ENCODE data around the gene TDP2.
"Not testable (repeated sequence)": the region's sequence is repeated elsewhere in the genome, so short reads cannot be mapped to it uniquely, and the experiment has no call there.

Gene TDP2

DNA sequence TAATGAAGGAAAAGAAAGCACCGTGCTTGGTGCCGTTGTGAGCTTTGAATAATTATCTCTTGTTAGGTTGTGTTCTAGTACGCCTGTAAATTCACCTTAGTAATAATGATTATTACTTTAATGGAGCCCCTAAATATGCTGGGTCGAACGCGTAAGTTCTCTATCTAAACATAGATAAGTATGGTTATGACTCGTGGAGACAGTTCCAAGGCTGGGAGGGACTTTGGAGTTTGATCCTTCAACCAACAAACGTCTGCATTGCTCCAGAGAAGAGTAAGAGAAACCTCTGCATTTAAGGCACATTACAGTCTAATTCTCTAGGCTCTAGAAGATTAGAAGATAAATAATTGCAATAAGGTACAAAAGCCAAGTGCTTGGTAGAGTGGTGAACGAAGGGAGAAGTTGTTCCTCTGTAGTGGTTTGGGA is 692 bp upstream of the TDP2 start:
- H3K4me3 ChIP-seq (ENCODE audit: low read length), result peak overlapping the region; percentile 95
- TF ChIP-seq ZNF274 (IDR thresholded peaks at IDR 0.05; ENCODE audit: low read depth, low read length), result no peak

DNA sequence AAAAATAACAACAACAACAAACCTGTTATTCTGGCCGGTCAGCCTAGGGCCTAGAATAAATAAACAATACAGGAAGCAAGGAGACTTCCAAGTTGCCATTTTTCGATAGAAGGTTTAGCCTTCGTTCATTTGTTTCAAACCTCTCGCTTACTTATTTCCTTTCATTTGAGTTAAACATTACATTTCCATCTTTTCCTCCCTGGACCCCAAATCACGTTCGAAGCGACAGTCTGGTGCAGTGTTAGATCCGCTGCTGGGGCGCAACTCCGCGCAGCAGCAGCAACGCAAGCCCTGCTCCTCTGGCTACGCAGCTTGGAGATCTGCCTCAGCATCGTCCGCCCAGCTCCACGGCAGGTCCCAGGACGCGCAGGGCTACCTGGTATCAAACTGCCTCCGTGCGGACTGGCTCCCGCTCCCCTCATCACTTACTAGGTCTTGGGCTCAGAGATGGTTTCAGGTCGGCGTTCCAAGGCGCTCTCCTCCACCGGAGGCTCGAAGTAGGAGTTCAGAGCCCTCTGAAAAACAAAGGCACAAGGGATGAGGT is 530 bp downstream of the TDP2 start:
- no peak for TF ChIP-seq ZNF274 (IDR thresholded peaks at IDR 0.05; ENCODE audit: low read depth, low read length)
- H3K4me3 ChIP-seq (ENCODE audit: low read length), result peak overlapping the region; percentile 95

DNA sequence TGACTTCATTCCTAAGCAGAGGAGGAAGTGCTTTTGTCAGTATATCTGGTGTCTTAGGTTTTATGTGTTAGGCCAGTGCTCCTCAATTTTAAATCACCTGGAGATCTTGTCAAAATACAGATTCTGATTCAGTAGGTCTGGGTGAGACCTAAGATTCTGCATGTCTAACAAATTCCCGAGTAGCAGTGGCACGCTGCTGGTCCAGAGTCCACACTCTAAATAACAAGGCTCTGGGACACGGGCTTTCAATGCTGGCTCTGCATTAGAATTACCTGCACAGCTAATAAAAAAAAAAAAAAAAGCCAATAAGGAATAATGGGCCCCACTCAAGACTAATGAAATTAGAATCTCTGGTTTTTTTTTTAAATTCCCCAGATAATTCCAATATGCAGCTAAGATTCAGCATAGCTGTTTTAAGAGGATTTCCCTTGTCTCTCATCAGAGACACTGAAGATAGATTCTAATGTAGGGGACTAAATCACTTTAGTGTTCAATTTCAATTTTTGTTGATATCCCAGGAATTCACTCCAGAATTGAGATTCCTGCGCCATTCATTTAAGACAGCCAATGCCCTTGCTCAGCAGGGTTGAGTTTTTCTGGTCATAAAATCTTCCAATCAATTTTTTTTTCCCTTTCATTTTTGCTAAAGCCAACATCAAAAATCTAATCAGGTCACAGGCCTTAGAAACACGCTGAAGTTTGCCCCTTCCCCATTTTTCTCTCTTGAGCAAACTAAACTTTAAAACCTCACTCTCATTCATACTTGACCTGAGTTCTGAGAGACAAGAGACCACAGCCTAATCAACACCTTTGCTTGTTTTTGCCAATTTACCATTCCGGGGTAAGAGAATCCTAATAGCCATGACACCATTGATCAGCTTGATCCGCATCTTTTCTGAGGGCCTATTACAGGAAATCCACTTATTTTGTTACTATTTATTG is 2.4 kb downstream of the TDP2 start:
- H3K4me3 ChIP-seq (ENCODE audit: low read length), result no peak overlapping the region
- TF ChIP-seq ZNF274 (IDR thresholded peaks at IDR 0.05; ENCODE audit: low read depth, low read length), result no peak

DNA sequence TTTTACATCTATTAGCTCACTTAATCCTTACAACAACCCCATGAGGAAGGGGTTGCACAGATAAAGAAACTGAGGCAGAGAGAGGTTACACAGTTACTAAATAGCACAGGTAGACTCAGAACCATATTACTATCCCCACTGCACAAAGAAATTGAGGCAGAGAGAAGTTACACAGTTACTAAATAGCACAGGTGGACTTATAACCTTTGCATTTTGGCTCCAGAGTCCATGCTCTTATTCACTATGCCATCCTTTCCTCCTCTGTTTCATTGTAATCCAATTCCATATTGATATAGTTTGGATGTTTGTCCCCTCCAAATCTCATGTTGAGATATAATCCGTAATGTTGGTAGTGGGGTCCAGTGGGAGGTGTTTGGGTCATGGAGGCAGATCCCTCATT is 3.5 kb downstream of the TDP2 start:
- no peak for TF ChIP-seq ZNF274 (IDR thresholded peaks at IDR 0.05; ENCODE audit: low read depth, low read length)
- H3K4me3 ChIP-seq (ENCODE audit: low read length), result no peak overlapping the region

DNA sequence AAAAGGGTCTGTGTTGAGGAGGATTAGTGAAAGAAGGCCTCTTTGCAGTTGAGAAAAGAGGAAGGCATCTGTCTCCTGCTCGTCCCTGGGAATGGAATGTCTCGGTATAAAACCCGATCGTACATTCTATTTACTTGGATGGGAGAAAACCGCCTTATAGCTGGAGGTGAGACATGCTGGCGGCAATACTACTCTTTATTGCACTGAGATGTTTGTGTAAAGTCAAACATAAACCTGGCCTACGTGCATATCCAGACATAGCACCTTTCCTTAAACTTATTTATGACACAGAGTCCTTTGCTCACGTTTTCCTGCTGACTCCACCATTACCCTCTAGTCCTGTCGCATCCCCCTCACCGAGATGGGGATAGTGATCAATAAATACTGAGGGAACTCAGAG is 4.5 kb downstream of the TDP2 start:
- no peak for TF ChIP-seq ZNF274 (IDR thresholded peaks at IDR 0.05; ENCODE audit: low read depth, low read length)

DNA sequence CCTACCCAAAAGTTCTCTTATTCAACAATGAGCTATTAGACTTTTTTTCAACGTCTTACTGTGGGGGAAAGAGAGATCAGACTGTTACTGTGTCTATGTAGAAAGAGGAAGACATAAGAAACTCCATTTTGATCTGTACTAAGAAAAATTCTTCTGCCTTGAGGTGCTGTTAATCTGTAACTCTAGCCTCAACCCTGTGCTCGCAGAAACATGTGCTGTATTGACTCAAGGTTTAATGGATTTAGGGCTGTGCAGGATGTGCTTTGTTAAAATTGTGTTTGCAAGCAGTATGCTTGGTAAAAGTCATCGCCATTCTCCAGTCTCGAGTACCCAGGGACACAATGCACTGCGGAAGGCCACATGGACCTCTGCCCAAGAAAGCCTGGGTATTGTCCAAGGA is 4.9 kb downstream of the TDP2 start:
- H3K4me3 ChIP-seq (ENCODE audit: low read length), result not testable (repeated sequence)

More for the DNA sequence above, 4.5 kb downstream of the TDP2 start:
- no peak overlapping the region for H3K4me3 ChIP-seq (ENCODE audit: low read length)

DNA sequence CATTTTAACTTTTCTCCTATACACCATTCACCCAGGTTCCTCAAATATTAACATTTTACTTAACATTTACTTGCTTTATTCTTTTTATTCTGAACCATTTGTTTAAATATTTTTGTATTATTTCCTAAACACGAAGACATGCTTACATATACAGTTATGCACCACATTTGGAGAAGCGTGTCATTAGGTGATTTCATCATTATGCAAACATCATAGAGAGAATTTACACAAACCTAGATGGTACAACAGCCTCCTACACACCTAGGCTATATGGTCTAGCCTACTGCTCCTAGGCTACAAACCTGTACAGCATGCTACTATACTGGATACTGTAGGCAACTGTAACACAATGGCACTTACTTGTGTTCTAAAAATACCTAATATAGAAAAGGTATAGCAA is 6.6 kb downstream of the TDP2 start:
- TF ChIP-seq ZNF274 (IDR thresholded peaks at IDR 0.05; ENCODE audit: low read depth, low read length), result no peak
- H3K4me3 ChIP-seq (ENCODE audit: low read length), result no peak overlapping the region

DNA sequence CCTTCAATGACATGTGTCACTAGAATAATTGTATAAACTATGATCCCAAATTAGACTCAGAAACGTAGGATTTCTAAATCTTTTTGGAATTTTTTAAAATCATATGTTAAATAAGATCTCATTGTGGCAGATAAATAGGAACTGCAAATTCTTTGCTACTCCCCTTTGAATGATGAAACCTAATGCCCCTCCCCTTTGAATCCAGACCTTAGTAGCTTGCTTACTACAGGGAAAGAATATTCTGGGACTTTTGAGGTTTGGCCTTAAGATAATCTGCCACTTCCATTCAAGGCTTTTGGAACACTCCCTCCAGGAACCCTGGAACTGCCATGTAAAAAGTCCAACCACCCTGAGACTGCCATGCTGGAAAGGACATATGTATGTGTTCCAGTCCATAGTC is 7.1 kb downstream of the TDP2 start:
- no peak for TF ChIP-seq ZNF274 (IDR thresholded peaks at IDR 0.05; ENCODE audit: low read depth, low read length)

DNA sequence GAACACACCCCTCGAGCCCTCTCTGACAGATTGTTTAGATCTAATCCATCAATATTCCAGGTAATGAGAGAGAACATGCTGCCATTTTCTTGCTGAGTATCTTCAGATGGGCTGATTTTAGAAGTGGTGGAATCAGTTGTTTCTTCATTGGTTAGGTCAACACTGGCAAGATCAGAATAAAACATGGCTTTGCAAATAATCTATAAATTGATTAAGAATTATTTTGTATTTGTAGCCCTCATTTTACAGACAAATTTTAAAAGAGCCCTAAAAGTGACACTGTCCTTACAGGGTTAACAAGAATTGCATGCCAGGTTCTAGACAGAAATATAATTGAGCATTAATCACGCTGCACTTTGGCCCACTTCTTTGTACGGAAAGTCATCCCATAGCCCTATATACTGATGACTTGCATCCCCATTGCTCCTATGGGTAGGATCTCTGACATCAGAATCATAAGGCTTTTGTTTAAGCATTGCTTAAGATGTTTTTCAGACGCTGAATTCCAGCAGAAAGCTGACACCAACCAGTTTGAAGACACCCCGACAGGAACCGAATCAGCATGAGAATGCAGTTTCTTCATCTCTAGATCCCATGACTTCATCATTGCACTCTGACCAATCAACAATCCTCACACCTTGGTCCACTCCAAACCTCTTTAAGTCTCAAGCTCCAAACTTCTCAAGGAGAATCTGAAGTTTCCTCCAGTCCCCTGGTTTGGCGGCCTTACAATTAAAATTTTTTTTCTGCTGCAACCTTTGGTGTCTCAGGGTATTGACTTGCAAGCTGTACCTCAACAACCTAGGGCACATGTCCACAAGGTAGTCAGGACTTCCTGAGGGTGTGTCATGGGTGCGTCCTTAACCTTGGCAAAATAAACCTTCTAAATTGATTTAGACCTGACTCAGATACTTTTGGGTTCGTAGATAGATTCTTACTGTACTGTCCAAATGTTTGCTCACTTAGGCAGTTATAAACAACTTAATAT is 7.8 kb downstream of the TDP2 start:
- H3K4me3 ChIP-seq (ENCODE audit: low read length), result no peak overlapping the region
- no peak for TF ChIP-seq ZNF274 (IDR thresholded peaks at IDR 0.05; ENCODE audit: low read depth, low read length)

More for the DNA sequence above, 7.1 kb downstream of the TDP2 start:
- no peak overlapping the region for H3K4me3 ChIP-seq (ENCODE audit: low read length)

DNA sequence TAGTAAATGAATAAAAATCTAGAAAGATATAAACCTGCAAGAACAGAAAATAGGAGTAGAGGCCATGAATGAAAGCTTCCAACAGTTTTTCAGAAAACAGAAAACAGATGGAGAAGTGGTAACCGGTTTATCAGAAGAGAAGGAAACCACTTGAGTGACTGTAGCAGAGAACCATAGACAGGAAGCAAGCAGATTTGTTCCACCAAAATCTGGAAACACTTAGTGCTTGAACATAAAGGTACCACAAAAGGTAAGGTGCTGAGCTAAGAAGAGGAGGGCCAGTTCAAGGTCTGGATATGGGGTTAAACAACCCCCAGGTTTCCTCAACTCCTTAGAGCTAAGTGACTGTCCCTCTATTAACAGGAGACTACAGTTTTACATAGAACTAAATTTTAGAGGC is 11.5 kb downstream of the TDP2 start:
- TF ChIP-seq ZNF274 (IDR thresholded peaks at IDR 0.05; ENCODE audit: low read depth, low read length), result no peak
- no peak overlapping the region for H3K4me3 ChIP-seq (ENCODE audit: low read length)

DNA sequence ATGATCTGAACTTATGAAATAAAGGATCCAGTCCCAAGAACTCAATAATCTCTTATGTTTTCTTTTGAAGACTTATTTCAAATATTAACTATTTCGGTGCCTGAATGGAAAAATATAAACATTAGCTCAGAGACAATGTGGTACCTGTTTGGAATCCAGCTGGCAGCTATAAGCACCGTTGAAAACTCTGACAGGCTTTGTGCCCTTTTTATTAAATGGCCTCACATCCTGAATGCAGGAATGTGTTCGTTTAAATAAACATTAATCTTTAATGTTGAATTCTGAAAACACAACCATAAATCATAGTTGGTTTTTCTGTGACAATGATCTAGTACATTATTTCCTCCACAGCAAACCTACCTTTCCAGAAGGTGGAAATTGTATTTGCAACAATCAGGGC is 16.3 kb downstream of the TDP2 start:
- TF ChIP-seq ZNF274 (IDR thresholded peaks at IDR 0.05; ENCODE audit: low read depth, low read length), result no peak
- H3K4me3 ChIP-seq (ENCODE audit: low read length), result no peak overlapping the region

DNA sequence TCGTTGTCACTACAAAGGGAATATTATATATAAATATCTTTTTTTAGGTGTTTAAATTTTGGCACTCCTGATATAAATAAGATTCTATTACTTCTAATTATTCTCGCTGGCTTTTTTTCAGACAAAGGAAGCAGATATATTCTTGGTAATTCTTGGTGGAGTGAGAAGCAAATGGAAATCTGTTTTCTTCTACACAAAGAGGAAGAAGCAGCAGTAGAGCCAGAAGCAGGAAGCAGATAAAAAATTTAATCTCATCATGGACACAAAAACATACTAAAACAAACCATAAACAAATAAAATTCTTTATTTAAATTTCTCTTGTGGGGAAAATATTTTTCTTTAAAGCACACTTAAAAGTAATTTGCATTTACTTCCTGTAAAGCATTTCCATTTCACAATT is 17.0 kb downstream of the TDP2 start:
- no peak for TF ChIP-seq ZNF274 (IDR thresholded peaks at IDR 0.05; ENCODE audit: low read depth, low read length)
- H3K4me3 ChIP-seq (ENCODE audit: low read length), result no peak overlapping the region

DNA sequence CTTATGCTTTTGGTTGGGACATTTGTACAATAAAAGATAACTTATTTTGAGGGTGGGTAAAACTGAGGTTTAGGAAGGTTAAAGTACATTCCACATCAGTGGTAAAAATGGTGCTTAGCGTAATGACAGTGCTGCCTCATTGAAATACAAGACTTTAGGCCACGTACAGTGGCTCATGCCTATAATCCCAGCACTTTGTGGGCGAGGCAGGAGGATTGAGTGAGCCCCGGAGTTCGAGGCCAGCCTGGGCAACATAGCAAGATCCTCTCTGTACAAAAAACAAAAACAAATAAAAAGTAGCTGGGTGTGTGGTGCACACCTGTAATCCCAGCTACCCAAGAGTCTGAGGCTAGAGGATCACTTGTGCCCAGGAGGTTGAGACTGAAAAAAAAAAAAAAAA is 18.4 kb downstream of the TDP2 start:
- H3K4me3 ChIP-seq (ENCODE audit: low read length), result no peak overlapping the region
- no peak for TF ChIP-seq ZNF274 (IDR thresholded peaks at IDR 0.05; ENCODE audit: low read depth, low read length)

DNA sequence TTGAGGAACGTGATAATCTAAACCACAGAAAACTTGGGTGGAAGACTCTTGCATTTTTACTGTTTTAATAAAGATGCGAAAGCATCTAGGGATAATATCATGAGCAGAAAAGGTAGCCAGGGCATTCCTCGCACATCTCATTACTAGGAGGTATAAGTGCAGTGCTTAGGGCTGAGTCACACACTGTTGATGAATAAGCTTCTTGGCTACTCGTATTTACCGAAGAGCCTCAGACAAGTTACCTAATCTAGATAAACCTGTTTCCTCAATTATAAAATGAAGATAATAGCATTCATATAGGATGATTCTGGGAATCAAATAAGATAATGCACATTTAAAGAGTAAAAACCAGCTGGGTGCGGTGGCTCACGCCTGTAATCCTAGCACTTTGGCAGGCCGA is 19.9 kb downstream of the TDP2 start:
- no peak overlapping the region for H3K4me3 ChIP-seq (ENCODE audit: low read length)
- no peak for TF ChIP-seq ZNF274 (IDR thresholded peaks at IDR 0.05; ENCODE audit: low read depth, low read length)

Data from GM08714 (cell line).